Fibroblast of lung (primary cell): Measurements from ENCODE around the gene MSLN.

ENCODE experiments used
- EZH2 ChIP-seq: IDR thresholded peaks from 2 replicates; pipeline ENCODE4 v1.5.1; 2012; ENCODE audit warnings: low read length, control low read depth, mild to moderate bottlenecking; ENCODE audit errors: missing control alignments
- TF ChIP-seq, protein P1 (sequence below), 2 donors: IDR thresholded peaks in 1 of 2; conservative IDR thresholded peaks in 1 of 2; 1 replicate in 1 of 2; 2 replicates in 1 of 2; pipeline ENCODE4 v1.5.1; 2011 to 2012; ENCODE audit warnings: low read length in 2 of 2, control low read depth in 1 of 2, inconsistent platforms in 1 of 2, low read depth in 1 of 2, mild to moderate bottlenecking in 1 of 2

DNA sequence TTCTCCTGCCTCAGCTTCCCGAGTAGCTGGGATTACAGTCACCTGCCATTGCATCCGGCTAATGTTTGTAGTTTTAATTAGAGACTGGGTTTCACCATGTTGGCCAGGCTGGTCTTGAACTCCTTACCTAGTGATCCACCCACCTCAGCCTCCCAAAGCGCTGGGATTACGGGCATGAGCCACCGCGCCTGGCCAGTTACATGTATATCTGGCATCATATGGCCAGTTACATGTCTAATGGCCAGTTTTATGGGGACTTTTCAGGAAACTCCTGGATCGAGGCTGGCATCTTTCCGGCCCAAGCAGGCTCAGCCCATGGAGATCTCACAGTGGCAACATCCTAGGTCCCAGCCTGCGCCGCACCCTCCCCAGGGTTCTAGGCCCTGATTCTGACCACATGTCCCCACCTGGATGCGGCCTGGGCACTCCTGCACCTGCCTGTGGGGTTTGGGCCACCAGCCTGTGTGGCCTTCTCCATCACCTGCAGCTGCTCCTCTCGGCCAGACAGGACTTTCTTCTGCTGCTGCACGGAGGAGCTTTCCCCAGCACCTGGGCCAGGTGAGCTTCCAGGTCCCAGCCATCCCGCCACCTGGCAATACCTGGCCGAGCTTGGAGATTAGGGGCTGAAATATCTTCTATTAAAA is 18.4 kb upstream of the MSLN start:
- TF ChIP-seq, protein P1, sequence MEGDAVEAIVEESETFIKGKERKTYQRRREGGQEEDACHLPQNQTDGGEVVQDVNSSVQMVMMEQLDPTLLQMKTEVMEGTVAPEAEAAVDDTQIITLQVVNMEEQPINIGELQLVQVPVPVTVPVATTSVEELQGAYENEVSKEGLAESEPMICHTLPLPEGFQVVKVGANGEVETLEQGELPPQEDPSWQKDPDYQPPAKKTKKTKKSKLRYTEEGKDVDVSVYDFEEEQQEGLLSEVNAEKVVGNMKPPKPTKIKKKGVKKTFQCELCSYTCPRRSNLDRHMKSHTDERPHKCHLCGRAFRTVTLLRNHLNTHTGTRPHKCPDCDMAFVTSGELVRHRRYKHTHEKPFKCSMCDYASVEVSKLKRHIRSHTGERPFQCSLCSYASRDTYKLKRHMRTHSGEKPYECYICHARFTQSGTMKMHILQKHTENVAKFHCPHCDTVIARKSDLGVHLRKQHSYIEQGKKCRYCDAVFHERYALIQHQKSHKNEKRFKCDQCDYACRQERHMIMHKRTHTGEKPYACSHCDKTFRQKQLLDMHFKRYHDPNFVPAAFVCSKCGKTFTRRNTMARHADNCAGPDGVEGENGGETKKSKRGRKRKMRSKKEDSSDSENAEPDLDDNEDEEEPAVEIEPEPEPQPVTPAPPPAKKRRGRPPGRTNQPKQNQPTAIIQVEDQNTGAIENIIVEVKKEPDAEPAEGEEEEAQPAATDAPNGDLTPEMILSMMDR (conservative IDR thresholded peaks at IDR 0.05 in 1 of 2, IDR thresholded peaks at IDR 0.05 in 1 of 2; ENCODE audit: low read depth in 1 of 2, low read length in 2 of 2) = no peak
- no peak for TF ChIP-seq EZH2
